A549 (cell line): ENCODE results near the gene ARHGAP4. TPM values are rescaled to one million over a fixed set of nuclear protein-coding genes. Genes with fewer than 3 reads are reported as not detected.

ENCODE experiments used
- ATAC-seq, 2 experiments: fragments of 200-7000 bp in 1 of 2; fragments of >200 bp in 1 of 2; cut with Nextera tagmentation in 1 of 2; cut with Tn5 transposase in 1 of 2; 3 replicates each; pipeline versions ENCODE4 v1.8.0 to v1.9.1; 2018 to 2020; ENCODE audit warnings: mild to moderate bottlenecking in 1 of 2, moderate library complexity in 1 of 2
- CTCF ChIA-PET: fragments of 300-600 bp; sonication (Branson Sonifier 250); formaldehyde crosslinking; extraction: SDS; loops from one replicate; lab custom pipeline; 2021; ENCODE audit warnings: antibody characterized with exemption, inconsistent platforms; lab: Yijun Ruan, JAX
- POLR2A ChIA-PET: fragments of 350-600 bp; formaldehyde crosslinking; extraction: SDS; loops from one replicate; lab custom pipeline; 2021; ENCODE audit warnings: antibody characterized with exemption, inconsistent platforms; lab: Yijun Ruan, JAX
- DNase-seq, 2 experiments: peaks; one replicate each; pipeline versions ENCODE4 v3.0.0 to v3.0.0-alpha.2; 2011 to 2016; ENCODE audit warnings: low read depth in 1 of 2, low spot score in 1 of 2
- FAIRE-seq: peaks from 2 replicates; lab custom pipeline; 2011; peaks lifted over from hg19 to GRCh38; lab: Jason Lieb, UNC
- H3K27ac ChIP-seq, 2 experiments: fragments of >200 bp; sonication (Bioruptor Twin); formaldehyde crosslinking; 3 replicates each; pipeline ENCODE4 v1.5.1; 2016 to 2017
- H3K4me1 ChIP-seq: fragments of >200 bp; sonication (Bioruptor Twin); formaldehyde crosslinking; 3 replicates; pipeline ENCODE4 v1.6.1; 2016
- H3K4me2 ChIP-seq: fragments of >200 bp; sonication (Bioruptor Twin); formaldehyde crosslinking; 3 replicates; pipeline ENCODE4 v1.6.1; 2016
- H3K4me3 ChIP-seq: fragments of >200 bp; sonication (Bioruptor Twin); formaldehyde crosslinking; 3 replicates; pipeline ENCODE4 v1.5.1; 2016
- H3K9me3 ChIP-seq: fragments of >200 bp; sonication (Bioruptor Twin); formaldehyde crosslinking; 3 replicates; pipeline ENCODE4 v1.6.1; 2016
- ATOH8 ChIP-seq: fragments of 250-450 bp; sonication (Bioruptor Pico); IDR thresholded peaks from 2 replicates; pipeline ENCODE4 v1.5.0; 2020; ENCODE audit warnings: low read depth, mild to moderate bottlenecking, moderate library complexity
- CEBPB ChIP-seq, 2 experiments: fragments of >200 bp in 1 of 2; sonication (Bioruptor Twin) in 1 of 2; formaldehyde crosslinking in 1 of 2; IDR thresholded peaks; 2 replicates each; pipeline ENCODE4 v1.6.1; 2012 to 2016
- CHD4 ChIP-seq: fragments of 200-600 bp; sonication (generic); IDR thresholded peaks from 2 replicates; pipeline ENCODE4 v1.6.1; 2016; ENCODE audit warnings: antibody characterized with exemption, mild to moderate bottlenecking, borderline replicate concordance
- FOSL2 ChIP-seq, 2 experiments: fragments of 450-650 bp in 1 of 2; fragments of >200 bp in 1 of 2; sonication (Bioruptor Twin) in 1 of 2; formaldehyde crosslinking; IDR thresholded peaks; 2 replicates each; pipeline versions ENCODE4 v1.5.0 to v1.6.1; 2016 to 2020; ENCODE audit warnings: mild to moderate bottlenecking in 1 of 2, moderate library complexity in 1 of 2
- FOXS1 ChIP-seq: fragments of 250-450 bp; sonication (Bioruptor Pico); IDR thresholded peaks from 2 replicates; pipeline ENCODE4 v1.5.0; 2020; ENCODE audit warnings: mild to moderate bottlenecking, moderate library complexity
- HEYL ChIP-seq: fragments of 250-450 bp; sonication (Bioruptor Pico); IDR thresholded peaks from 2 replicates; pipeline ENCODE4 v1.8.0; 2021; ENCODE audit warnings: mild to moderate bottlenecking, moderate library complexity
- HOXA7 ChIP-seq: fragments of 250-450 bp; sonication (Bioruptor Pico); IDR thresholded peaks from 2 replicates; pipeline ENCODE4 v1.5.0; 2020; ENCODE audit warnings: mild to moderate bottlenecking, moderate library complexity
- HOXB13 ChIP-seq: fragments of 250-450 bp; sonication (Bioruptor Pico); IDR thresholded peaks from 2 replicates; pipeline ENCODE4 v1.5.0; 2020; ENCODE audit warnings: low read depth, mild to moderate bottlenecking, moderate library complexity
- HOXB5 ChIP-seq: fragments of 250-450 bp; sonication (Bioruptor Pico); IDR thresholded peaks from 2 replicates; pipeline ENCODE4 v1.5.0; 2020; ENCODE audit warnings: mild to moderate bottlenecking, moderate library complexity
- JUNB ChIP-seq: fragments of >200 bp; sonication (Bioruptor Twin); formaldehyde crosslinking; IDR thresholded peaks from 2 replicates; pipeline ENCODE4 v1.6.1; 2016
- KDM5A ChIP-seq: fragments of 200-600 bp; sonication (generic); IDR thresholded peaks from 2 replicates; pipeline ENCODE4 v1.6.1; 2016; ENCODE audit warnings: antibody characterized with exemption, mild to moderate bottlenecking
- MAFK ChIP-seq: fragments of 450-650 bp; IDR thresholded peaks from 2 replicates; pipeline ENCODE4 v1.6.1; 2014; ENCODE audit not compliant: partially characterized antibody
- MAX ChIP-seq: IDR thresholded peaks from 2 replicates; pipeline ENCODE4 v1.6.1; 2012
- NPAS2 ChIP-seq: fragments of 250-450 bp; sonication (Bioruptor Pico); IDR thresholded peaks from 2 replicates; pipeline ENCODE4 v1.8.0; 2022; ENCODE audit warnings: mild to moderate bottlenecking, moderate library complexity, borderline replicate concordance
- NR3C1 ChIP-seq: fragments of >200 bp; sonication (Bioruptor Twin); formaldehyde crosslinking; IDR thresholded peaks from 3 replicates; pipeline ENCODE4 v1.6.1; 2017
- PBX3 ChIP-seq: IDR thresholded peaks from 2 replicates; pipeline ENCODE4 v1.6.1; 2012
- PHF8 ChIP-seq: fragments of 200-600 bp; sonication (generic); IDR thresholded peaks from 2 replicates; pipeline ENCODE4 v1.6.1; 2016; ENCODE audit warnings: low read depth, mild to moderate bottlenecking, antibody characterized with exemption, moderate library complexity, borderline replicate concordance
- RAD21 ChIP-seq, 2 experiments: fragments of >200 bp in 1 of 2; sonication (Bioruptor Twin) in 1 of 2; formaldehyde crosslinking in 1 of 2; IDR thresholded peaks in 1 of 2; conservative IDR thresholded peaks in 1 of 2; 2 replicates in 1 of 2; 3 replicates in 1 of 2; pipeline ENCODE4 v1.6.1; 2012 to 2018; ENCODE audit warnings: inconsistent platforms in 1 of 2
- RCOR1 ChIP-seq: fragments of 150-350 bp; IDR thresholded peaks from 2 replicates; pipeline ENCODE4 v1.6.1; 2014; ENCODE audit warnings: antibody characterized with exemption, low read length, low read depth
- REST ChIP-seq: fragments of 200-600 bp; sonication (generic); IDR thresholded peaks from 2 replicates; pipeline ENCODE4 v1.6.1; 2016; ENCODE audit warnings: antibody characterized with exemption, mild to moderate bottlenecking, moderate library complexity
- SREBF2 ChIP-seq: fragments of 450-650 bp; IDR thresholded peaks from 2 replicates; pipeline ENCODE4 v1.6.1; 2014; ENCODE audit warnings: mild to moderate bottlenecking, moderate library complexity
- TP53 ChIP-seq: fragments of 250-450 bp; sonication (Bioruptor Pico); IDR thresholded peaks from 2 replicates; pipeline ENCODE4 v1.5.0; 2021; ENCODE audit warnings: mild to moderate bottlenecking, moderate library complexity
- USF2 ChIP-seq: fragments of 450-650 bp; IDR thresholded peaks from 2 replicates; pipeline ENCODE4 v1.6.1; 2014; ENCODE audit warnings: antibody characterized with exemption
- ZNF302 ChIP-seq: fragments of 250-450 bp; sonication (Bioruptor Pico); IDR thresholded peaks from 2 replicates; pipeline ENCODE4 v1.9.0; 2021; ENCODE audit warnings: inconsistent platforms, mild to moderate bottlenecking, moderate library complexity
- ZSCAN20 ChIP-seq: fragments of 250-450 bp; sonication (Bioruptor Pico); IDR thresholded peaks from 2 replicates; pipeline ENCODE4 v1.8.0; 2022; ENCODE audit warnings: mild to moderate bottlenecking, moderate library complexity
- WGBS: methylation state at CpG from one replicate; pipeline ENCODE4 v1.1.6; 2017; ENCODE audit errors: missing lambda C conversion rate; 5-methylcytosine and 5-hydroxymethylcytosine counted together
- polyA plus RNA-seq, 4 experiments: library from polyadenylated mRNA; depleted of rRNA in 3 of 4; stranded (reverse); fragments of >200 nt; fragmentation: RNase III in 1 of 4; extraction: RNeasy Plus Mini Kit Qiagen cat#74134 plus additional on column Dnase treatment in 1 of 4; gene quantifications; 2 replicates in 3 of 4; 3 replicates in 1 of 4; pipeline ENCODE4 v1.2.3, GENCODE V29; 2011 to 2017

The ARHGAP4 gene
- polyA plus RNA-seq, 2 of the 4 experiments (the other 2 are of a cell fraction): 0.78 to 0.98 TPM

- TF ChIP-seq JUNB: no peak
- TF ChIP-seq HOXB5 (CRISPR knock-in tag): no peak
- TF ChIP-seq MAFK: no peak
- no peak for TF ChIP-seq REST
- no peak for TF ChIP-seq USF2
- no peak for TF ChIP-seq ZSCAN20 (CRISPR knock-in tag)
- TF ChIP-seq CEBPB (IDR thresholded peaks at IDR 0.05): no peak
- no peak for TF ChIP-seq CHD4
- no peak for TF ChIP-seq PHF8
- no peak for TF ChIP-seq FOXS1 (CRISPR knock-in tag)
- TF ChIP-seq RAD21 (conservative IDR thresholded peaks at IDR 0.05 in 1 of 2, IDR thresholded peaks at IDR 0.05 in 1 of 2): no peak
- TF ChIP-seq TP53: no peak
- no peak for TF ChIP-seq FOSL2 (IDR thresholded peaks at IDR 0.05)
- TF ChIP-seq FOSL2 (CRISPR knock-in tag; IDR thresholded peaks at IDR 0.05): no peak
- no peak for TF ChIP-seq ZNF302 (CRISPR knock-in tag)
- TF ChIP-seq NPAS2: no peak
- TF ChIP-seq HEYL (CRISPR knock-in tag): no peak
- TF ChIP-seq SREBF2: no peak
- TF ChIP-seq HOXA7 (CRISPR knock-in tag): no peak
- no peak overlapping the region for H3K27ac ChIP-seq
- H3K4me3 ChIP-seq: no peak overlapping the region
- no peaks in the 10 kb centered on the region for H3K4me1 ChIP-seq
- CTCF ChIA-PET: interaction anchor here (0.8 to 5.5 kb wide), 5 partner anchors 9 to 197 kb away, joined by 4 to 47 read pairs (median 7); partner anchors contain the start of genes HCFC1 and PLXNB3
- ATAC-seq (no peak), FAIRE-seq (no peak), DNase-seq (no peak)
- POLR2A ChIA-PET: no interaction called here
- no peak overlapping the region for H3K4me2 ChIP-seq
- H3K9me3 ChIP-seq: no peaks in the 10 kb centered on the region
- 93% methylated on average over 9 of the region's 11 CpGs for WGBS
These were observed 35.2 kb upstream of the ARHGAP4 start for GRCh38 chrX:153961292-153961691.

GRCh38 chrX:153960786-153961185 lies 34.7 kb upstream of the ARHGAP4 start:
- ATAC-seq: no peak
- CTCF ChIA-PET: interaction anchor here (1.4 to 5.5 kb wide), 3 partner anchors 8 to 38 kb away, joined by 7 to 47 read pairs (median 18); no protein-coding TSS in a partner anchor
- no peak overlapping the region for H3K4me3 ChIP-seq
- H3K27ac ChIP-seq: no peak overlapping the region
- POLR2A ChIA-PET: no interaction called here
- no peak for DNase-seq
- no peak overlapping the region for H3K4me2 ChIP-seq
- H3K4me1 ChIP-seq: no peaks in the 10 kb centered on the region
- FAIRE-seq: no peak
- WGBS: 93% methylated on average over 22 of the region's 22 CpGs
- H3K9me3 ChIP-seq: no peaks in the 10 kb centered on the region
- TF ChIP-seq ZSCAN20 (CRISPR knock-in tag): no peak
- TF ChIP-seq REST: no peak
- TF ChIP-seq NPAS2: no peak
- TF ChIP-seq NR3C1: no peak
- TF ChIP-seq HOXB13 (CRISPR knock-in tag): no peak
- no peak for TF ChIP-seq CHD4
- TF ChIP-seq ZNF302 (CRISPR knock-in tag): no peak
- no peak for TF ChIP-seq USF2
- no peak for TF ChIP-seq MAX
- no peak for TF ChIP-seq PBX3
- TF ChIP-seq ATOH8 (CRISPR knock-in tag): no peak
- TF ChIP-seq HOXA7 (CRISPR knock-in tag): no peak
- no peak for TF ChIP-seq KDM5A
- TF ChIP-seq RCOR1: no peak
